Activated naive CD8-positive, alpha-beta T cell treated with anti-CD3 and anti-CD28 coated beads, Interleukin-2, amount 50 U/mL, for 24 hours (primary cell): Measurements from ENCODE around the gene TBC1D25.
"Not testable (repeated sequence)": the region's sequence is repeated elsewhere in the genome, so short reads cannot be mapped to it uniquely, and the experiment has no call there.

Experiments
- ATAC-seq: fragments of 150-1000 bp; cut with Tn5 transposase; one replicate; pipeline ENCODE4 v1.10.0; 2021
- DNase-seq: peaks from one replicate; pipeline ENCODE4 v3.0.0; 2021
- H3K27ac Mint-ChIP-seq: one replicate; pipeline ENCODE4 v1.8.0; 2021; ENCODE audit warnings: mild to moderate bottlenecking, mixed read lengths
- H3K27me3 Mint-ChIP-seq: one replicate; pipeline ENCODE4 v1.8.0; 2021; ENCODE audit warnings: mixed read lengths
- H3K36me3 Mint-ChIP-seq: one replicate; pipeline ENCODE4 v1.8.0; 2021; ENCODE audit warnings: low read depth, mixed read lengths
- H3K4me1 Mint-ChIP-seq: one replicate; pipeline ENCODE4 v1.8.0; 2021; ENCODE audit warnings: mixed read lengths
- H3K4me3 Mint-ChIP-seq: one replicate; pipeline ENCODE4 v1.8.0; 2021; ENCODE audit warnings: mild to moderate bottlenecking, moderate library complexity, mixed read lengths
- H3K9me3 Mint-ChIP-seq: one replicate; pipeline ENCODE4 v1.8.0; 2021; ENCODE audit warnings: mixed read lengths

Gene TBC1D25

GRCh38 chrX:48523682-48524081 is 15.8 kb upstream of the TBC1D25 start:
- Mint-ChIP-seq H3K9me3 (no peaks in the 10 kb centered on the region), H3K4me3 (peak overlapping the region; percentile 63), H3K36me3 (peaks cover 26% of the 10 kb centered on the region), H3K4me1 (peaks cover 37% of the 10 kb centered on the region), H3K27me3 (no peaks in the 10 kb centered on the region), H3K27ac (no peak overlapping the region)
- no peak for ATAC-seq
- no peak for DNase-seq

DNA sequence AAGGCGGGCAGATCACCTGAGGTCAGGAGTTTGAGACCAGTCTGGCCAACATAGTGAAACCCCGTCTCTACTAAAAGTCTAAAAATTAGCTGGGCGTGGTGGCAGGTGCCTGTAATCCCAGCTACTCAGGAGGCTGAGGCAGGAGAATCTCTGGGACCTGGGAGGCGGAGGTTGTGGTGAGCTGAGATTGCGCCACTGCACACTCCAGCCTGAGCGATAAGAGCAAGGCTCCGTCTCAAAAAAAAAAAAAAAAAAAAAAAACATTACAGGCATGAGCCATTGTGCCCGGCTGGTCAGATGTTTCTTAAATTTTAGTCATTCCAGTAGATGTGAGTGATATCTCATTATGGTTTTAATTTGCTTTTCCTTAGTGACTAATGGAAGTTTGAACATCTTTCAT is 13.7 kb upstream of the TBC1D25 start:
- H3K36me3 Mint-ChIP-seq, result peaks cover 30% of the 10 kb centered on the region
- H3K27me3 Mint-ChIP-seq, H3K4me3 Mint-ChIP-seq: not testable (repeated sequence)

GRCh38 chrX:48530736-48531135 is 8.8 kb upstream of the TBC1D25 start:
- Mint-ChIP-seq H3K27ac (no peak overlapping the region), H3K9me3 (no peaks in the 10 kb centered on the region), H3K4me3 (no peak overlapping the region), H3K27me3 (no peaks in the 10 kb centered on the region), H3K36me3 (peaks cover 22% of the 10 kb centered on the region), H3K4me1 (peaks cover 16% of the 10 kb centered on the region)
- ATAC-seq (no peak), DNase-seq (no peak)

More for the DNA sequence above, 13.7 kb upstream of the TBC1D25 start:
- peaks cover 23% of the 10 kb centered on the region for H3K4me1 Mint-ChIP-seq
- not testable (repeated sequence) for ATAC-seq, H3K9me3 Mint-ChIP-seq, DNase-seq, H3K27ac Mint-ChIP-seq

GRCh38 chrX:48531358-48531959 is 8.1 kb upstream of the TBC1D25 start:
- Mint-ChIP-seq H3K27me3 (no peaks in the 10 kb centered on the region), H3K9me3 (no peaks in the 10 kb centered on the region), H3K36me3 (peaks cover 16% of the 10 kb centered on the region), H3K4me3 (no peak overlapping the region), H3K27ac (peak overlapping the region; percentile 78), H3K4me1 (peaks cover 10% of the 10 kb centered on the region)
- ATAC-seq, result peak; percentile 59
- no peak for DNase-seq

DNA sequence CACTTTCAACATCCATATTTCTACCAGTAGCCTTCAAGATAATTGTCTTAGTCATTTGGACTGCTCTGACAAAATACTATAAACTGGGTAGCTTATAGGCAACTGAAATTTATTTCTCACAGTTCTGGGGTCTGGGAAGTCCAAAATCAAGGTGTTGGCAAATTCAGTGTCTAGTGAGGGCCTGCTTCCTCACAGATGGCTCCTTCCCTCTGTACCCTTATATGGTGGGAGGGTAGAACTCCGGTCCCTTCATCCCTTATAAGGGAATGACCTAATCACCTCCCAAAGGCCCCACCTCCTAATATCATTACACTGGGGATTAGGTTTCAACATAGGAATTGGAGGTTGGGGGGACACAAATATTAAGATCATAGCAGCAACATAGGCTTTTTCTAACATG is 7.4 kb upstream of the TBC1D25 start:
- Mint-ChIP-seq H3K36me3 (peaks cover 12% of the 10 kb centered on the region), H3K27ac (peak overlapping the region; percentile 78), H3K4me3 (no peak overlapping the region), H3K27me3 (no peaks in the 10 kb centered on the region), H3K9me3 (no peaks in the 10 kb centered on the region), H3K4me1 (peaks cover 8% of the 10 kb centered on the region)
- no peak for DNase-seq
- ATAC-seq, result no peak

DNA sequence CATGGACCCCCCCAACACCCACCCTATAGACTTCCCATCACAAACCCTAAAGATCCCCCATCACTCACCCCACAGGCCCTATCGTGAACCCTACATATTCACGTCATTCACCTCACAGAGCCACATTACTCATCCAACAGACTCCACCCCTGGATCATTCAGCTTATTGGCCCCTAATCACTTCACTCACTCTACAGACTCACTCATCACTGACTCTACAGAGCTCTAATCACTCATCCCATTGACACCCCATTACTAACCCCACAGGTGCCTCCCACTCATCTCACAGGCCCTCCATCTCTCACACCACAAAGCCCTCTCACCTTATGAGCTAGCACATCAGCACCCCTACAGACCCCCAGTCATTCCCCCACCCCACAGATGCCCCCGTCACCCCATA is 6.3 kb upstream of the TBC1D25 start:
- no peak overlapping the region for H3K4me3 Mint-ChIP-seq
- ATAC-seq (peak; percentile 20), DNase-seq (no peak)
- no peak overlapping the region for H3K27ac Mint-ChIP-seq
- peaks cover 8% of the 10 kb centered on the region for H3K4me1 Mint-ChIP-seq
- H3K36me3 Mint-ChIP-seq, result peaks cover 8% of the 10 kb centered on the region
- H3K27me3 Mint-ChIP-seq, result no peaks in the 10 kb centered on the region
- no peaks in the 10 kb centered on the region for H3K9me3 Mint-ChIP-seq

DNA sequence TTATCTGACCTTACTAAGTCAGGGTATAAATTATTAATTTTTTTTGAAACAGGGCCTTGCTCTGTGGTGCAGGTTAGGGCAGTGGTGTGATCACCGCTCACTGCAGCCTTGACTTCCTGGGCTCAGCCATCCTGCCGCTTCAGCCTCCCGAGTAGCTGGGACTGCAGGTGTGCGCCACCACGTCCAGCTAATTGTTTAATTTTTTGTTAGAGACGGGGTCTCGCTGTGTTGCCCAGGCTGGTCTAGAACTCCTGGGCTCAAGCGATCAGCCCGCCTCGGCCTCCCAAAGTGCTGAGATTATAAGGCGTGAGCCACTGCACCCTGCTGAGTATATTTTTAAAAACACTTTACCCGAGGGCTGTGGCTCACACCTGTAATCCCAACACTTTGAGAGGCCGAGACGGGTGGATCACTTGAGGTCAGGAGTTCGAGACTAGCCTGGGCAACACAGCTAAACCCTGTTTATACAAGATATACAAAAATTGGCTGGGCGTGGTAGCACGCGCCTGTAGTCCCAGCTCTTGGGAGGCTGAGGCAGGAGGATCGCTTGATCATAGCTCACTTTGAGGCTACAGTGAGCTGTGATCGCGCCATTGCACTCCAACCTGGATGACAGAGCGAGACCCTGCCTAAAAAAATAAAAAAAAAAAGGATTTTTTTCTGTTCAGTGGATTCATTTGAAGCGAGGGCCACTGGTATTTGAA is 721 bp upstream of the TBC1D25 start:
- Mint-ChIP-seq H3K27ac (peak overlapping the region; percentile 96), H3K9me3 (no peaks in the 10 kb centered on the region), H3K36me3 (peaks cover 4% of the 10 kb centered on the region), H3K4me1 (peaks cover 20% of the 10 kb centered on the region), H3K27me3 (no peaks in the 10 kb centered on the region), H3K4me3 (peak overlapping the region; percentile 95)
- no peak for ATAC-seq
- DNase-seq, result no peak

- peaks cover 20% of the 10 kb centered on the region for H3K4me1 Mint-ChIP-seq
- H3K27me3 Mint-ChIP-seq, result no peaks in the 10 kb centered on the region
- H3K36me3 Mint-ChIP-seq, result peaks cover 5% of the 10 kb centered on the region
- H3K4me3 Mint-ChIP-seq, result peak overlapping the region; percentile 95
- ATAC-seq (peak; percentile 55), DNase-seq (peak; percentile 52)
- peak overlapping the region; percentile 96 for H3K27ac Mint-ChIP-seq
- no peaks in the 10 kb centered on the region for H3K9me3 Mint-ChIP-seq
Measured at GRCh38 chrX:48540028-48540375, 488 bp downstream of the TBC1D25 start.

DNA sequence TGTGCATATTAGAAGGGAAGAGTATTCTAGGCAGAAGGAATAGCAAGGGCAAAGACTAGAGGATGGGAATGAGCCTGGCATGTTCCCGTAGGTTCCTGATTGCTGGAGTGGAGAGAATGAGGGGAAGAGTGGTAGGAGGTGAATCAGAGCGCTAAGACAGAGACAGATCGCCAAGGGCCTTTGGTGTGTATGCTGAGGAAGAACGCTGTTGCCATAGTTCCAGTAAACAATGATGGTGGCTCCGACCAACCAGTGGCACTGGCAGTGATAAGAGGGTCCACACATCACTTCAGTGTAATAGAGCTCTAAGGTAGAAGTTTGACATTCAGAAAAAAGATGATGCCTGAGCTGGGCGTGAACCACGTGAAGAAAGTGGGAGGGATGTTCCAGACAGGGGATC is 966 bp downstream of the TBC1D25 start:
- Mint-ChIP-seq H3K4me1 (peaks cover 20% of the 10 kb centered on the region), H3K27ac (peak overlapping the region; percentile 96), H3K9me3 (no peaks in the 10 kb centered on the region), H3K27me3 (no peaks in the 10 kb centered on the region), H3K4me3 (peak overlapping the region; percentile 95), H3K36me3 (peaks cover 5% of the 10 kb centered on the region)
- ATAC-seq (no peak), DNase-seq (no peak)

DNA sequence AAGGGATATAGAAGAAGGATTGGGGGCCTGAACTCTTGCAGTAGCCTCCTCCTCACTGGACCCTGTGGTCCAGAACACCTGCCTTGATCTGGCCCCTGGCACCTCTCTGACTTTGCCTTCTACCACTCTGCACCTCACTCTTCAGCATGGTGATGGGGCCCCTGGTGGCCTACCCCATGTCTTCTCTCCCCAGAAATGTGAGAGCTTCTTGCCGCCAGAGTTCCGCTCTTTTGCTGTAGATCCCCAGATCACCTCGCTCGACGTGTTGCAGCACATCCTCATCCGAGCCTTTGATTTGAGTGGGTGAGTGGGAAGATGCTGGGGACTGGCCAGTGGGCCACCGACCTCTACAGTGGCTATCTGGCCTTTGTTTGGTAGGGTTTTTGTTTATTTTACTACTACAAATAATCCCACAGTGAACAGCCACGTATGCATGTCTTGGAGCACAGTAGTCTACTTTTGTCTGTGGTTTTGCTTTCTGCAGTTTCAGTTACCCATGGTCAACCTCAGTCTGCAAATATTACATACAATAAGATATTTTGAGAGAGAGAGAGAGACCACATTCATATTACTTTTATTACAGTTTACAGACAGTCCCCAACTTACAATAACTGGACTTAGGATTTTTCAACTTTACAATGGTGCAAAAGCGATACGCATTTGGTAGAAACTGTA is 1.8 kb downstream of the TBC1D25 start:
- peaks cover 6% of the 10 kb centered on the region for H3K36me3 Mint-ChIP-seq
- peak overlapping the region; percentile 96 for H3K27ac Mint-ChIP-seq
- no peaks in the 10 kb centered on the region for H3K27me3 Mint-ChIP-seq
- DNase-seq, result no peak
- ATAC-seq, result no peak
- H3K4me1 Mint-ChIP-seq, result peaks cover 20% of the 10 kb centered on the region
- no peaks in the 10 kb centered on the region for H3K9me3 Mint-ChIP-seq
- H3K4me3 Mint-ChIP-seq, result peak overlapping the region; percentile 95

GRCh38 chrX:48548871-48549270 is 9.4 kb downstream of the TBC1D25 start:
- H3K4me3 Mint-ChIP-seq, result no peak overlapping the region
- H3K4me1 Mint-ChIP-seq, result no peaks in the 10 kb centered on the region
- no peak overlapping the region for H3K27ac Mint-ChIP-seq
- no peaks in the 10 kb centered on the region for H3K27me3 Mint-ChIP-seq
- H3K9me3 Mint-ChIP-seq, result no peaks in the 10 kb centered on the region
- ATAC-seq, result no peak
- DNase-seq, result no peak
- peaks cover 10% of the 10 kb centered on the region for H3K36me3 Mint-ChIP-seq

- ATAC-seq, result not testable (repeated sequence)
Measured at GRCh38 chrX:48555731-48556325, 16.3 kb downstream of the TBC1D25 start.

DNA sequence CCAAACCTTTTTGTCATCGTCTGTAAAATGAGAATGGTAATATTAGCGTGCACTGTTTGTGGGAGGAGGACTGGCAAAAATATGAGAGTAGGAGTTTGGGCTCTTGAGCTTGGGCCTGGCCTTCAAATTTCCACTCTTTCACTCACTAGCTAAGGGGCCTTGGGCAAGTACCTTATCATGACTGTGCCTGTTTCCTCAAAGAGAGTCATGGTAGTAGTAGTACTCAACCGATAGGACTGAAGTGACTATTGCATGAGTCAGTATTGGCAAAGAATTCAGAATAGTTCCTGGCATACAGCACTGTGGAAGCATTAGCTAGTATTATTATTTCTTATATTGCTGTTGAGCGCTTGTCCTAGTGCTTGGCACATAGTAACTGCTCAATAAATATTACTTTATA is 18.8 kb downstream of the TBC1D25 start:
- H3K27me3 Mint-ChIP-seq, result no peaks in the 10 kb centered on the region
- H3K36me3 Mint-ChIP-seq, result peaks cover 19% of the 10 kb centered on the region
- DNase-seq, result no peak
- peak overlapping the region; percentile 53 for H3K27ac Mint-ChIP-seq
- H3K4me1 Mint-ChIP-seq, result peaks cover 3% of the 10 kb centered on the region
- H3K4me3 Mint-ChIP-seq, result no peak overlapping the region
- peak; percentile 77 for ATAC-seq
- no peaks in the 10 kb centered on the region for H3K9me3 Mint-ChIP-seq

More at GRCh38 chrX:48555731-48556325, 16.3 kb downstream of the TBC1D25 start:
- DNase-seq, H3K27ac Mint-ChIP-seq, H3K27me3 Mint-ChIP-seq, H3K9me3 Mint-ChIP-seq, H3K4me1 Mint-ChIP-seq, H3K4me3 Mint-ChIP-seq: not testable (repeated sequence)
- peaks cover 14% of the 10 kb centered on the region for H3K36me3 Mint-ChIP-seq

- no peak overlapping the region for H3K27ac Mint-ChIP-seq
- H3K4me1 Mint-ChIP-seq, result peaks cover 3% of the 10 kb centered on the region
- no peak overlapping the region for H3K4me3 Mint-ChIP-seq
- no peak for DNase-seq
- H3K27me3 Mint-ChIP-seq, result no peaks in the 10 kb centered on the region
- no peaks in the 10 kb centered on the region for H3K9me3 Mint-ChIP-seq
- ATAC-seq, result no peak
- peaks cover 20% of the 10 kb centered on the region for H3K36me3 Mint-ChIP-seq
Measured at GRCh38 chrX:48559636-48560035, 20.1 kb downstream of the TBC1D25 start.

GRCh38 chrX:48560056-48560455 is 20.5 kb downstream of the TBC1D25 start:
- Mint-ChIP-seq H3K36me3 (peaks cover 17% of the 10 kb centered on the region), H3K4me1 (peaks cover 3% of the 10 kb centered on the region), H3K27me3 (no peaks in the 10 kb centered on the region), H3K4me3 (no peak overlapping the region), H3K27ac (no peak overlapping the region), H3K9me3 (no peaks in the 10 kb centered on the region)
- DNase-seq (no peak), ATAC-seq (no peak)
